ENCODE data around the gene SYCP2L.
A peak's percentile ranks its signal among the peaks of the same experiment; 100 is the strongest.
"Not testable (repeated sequence)": the region's sequence is repeated elsewhere in the genome, so short reads cannot be mapped to it uniquely, and the experiment has no call there.

SYCP2L gene

GRCh38 chr6:10880366-10880765, 6.5 kb upstream of the SYCP2L start:
- no peak for DNase-seq (ENCODE audit: low read depth)

GRCh38 chr6:10882253-10882630, 4.6 kb upstream of the SYCP2L start:
- not testable (repeated sequence) for DNase-seq (ENCODE audit: low read depth)

- no peak for DNase-seq (ENCODE audit: low read depth)
These were observed 4.1 kb upstream of the SYCP2L start for GRCh38 chr6:10882657-10883171.

GRCh38 chr6:10883312-10884244, 3.3 kb upstream of the SYCP2L start:
- DNase-seq (ENCODE audit: low read depth), result no peak

GRCh38 chr6:10884245-10884972, 2.4 kb upstream of the SYCP2L start:
- DNase-seq (ENCODE audit: low read depth), result no peak

- DNase-seq (ENCODE audit: low read depth), result not testable (repeated sequence)
These were observed 524 bp upstream of the SYCP2L start for GRCh38 chr6:10886365-10886690.

- no peak for DNase-seq (ENCODE audit: low read depth)
These were observed 3.3 kb downstream of the SYCP2L start for GRCh38 chr6:10890151-10890550.

GRCh38 chr6:10891960-10892359, 5.1 kb downstream of the SYCP2L start:
- DNase-seq (ENCODE audit: low read depth), result no peak

GRCh38 chr6:10894958-10895357, 8.1 kb downstream of the SYCP2L start:
- DNase-seq (ENCODE audit: low read depth), result no peak

- DNase-seq (ENCODE audit: low read depth), result no peak
These were observed 9.8 kb downstream of the SYCP2L start for GRCh38 chr6:10896691-10897090.

- DNase-seq (ENCODE audit: low read depth), result no peak
These were observed 14.9 kb downstream of the SYCP2L start for GRCh38 chr6:10901770-10902169.

- DNase-seq (ENCODE audit: low read depth), result no peak
These were observed 17.2 kb downstream of the SYCP2L start for GRCh38 chr6:10904015-10904414.

- no peak for DNase-seq (ENCODE audit: low read depth)
These were observed 21.4 kb downstream of the SYCP2L start for GRCh38 chr6:10908228-10908627.

GRCh38 chr6:10919520-10919919, 32.7 kb downstream of the SYCP2L start:
- DNase-seq (ENCODE audit: low read depth), result not testable (repeated sequence)

GRCh38 chr6:10933126-10933525, 46.3 kb downstream of the SYCP2L start:
- DNase-seq (ENCODE audit: low read depth), result no peak

- DNase-seq (ENCODE audit: low read depth), result no peak
These were observed 53.0 kb downstream of the SYCP2L start for GRCh38 chr6:10939840-10940239.

- DNase-seq (ENCODE audit: low read depth), result no peak
These were observed 59.0 kb downstream of the SYCP2L start for GRCh38 chr6:10945845-10946244.

GRCh38 chr6:10947966-10948365, 61.1 kb downstream of the SYCP2L start:
- DNase-seq (ENCODE audit: low read depth), result no peak

GRCh38 chr6:10949579-10950490, 63.0 kb downstream of the SYCP2L start:
- no peak for DNase-seq (ENCODE audit: low read depth)

GRCh38 chr6:10951675-10952282, 64.9 kb downstream of the SYCP2L start:
- DNase-seq (ENCODE audit: low read depth), result no peak

- peak; percentile 46 for DNase-seq (ENCODE audit: low read depth)
These were observed 67.7 kb downstream of the SYCP2L start for GRCh38 chr6:10954590-10955010.

GRCh38 chr6:10956776-10957175, 69.9 kb downstream of the SYCP2L start:
- DNase-seq (ENCODE audit: low read depth), result no peak
